ENCODE data around the gene PRDM13. TPM values are rescaled to one million over a fixed set of nuclear protein-coding genes. Genes with fewer than 3 reads are reported as not detected.

The PRDM13 gene
- total and polyA plus RNA-seq, 9 of the 15 experiments (the other 6 are each of a cell fraction or from before 2014, with no cell fraction given), result not detected

GRCh38 chr6:99603421-99604165 lies 3.0 kb upstream of the PRDM13 start (continued):
- TF ChIP-seq PRMT5 (CRISPR knock-in tag; IDR thresholded peaks at IDR 0.05) (no peak), PCBP1 (IDR thresholded peaks at IDR 0.05; ENCODE audit: low read depth, low read length, poor library complexity, severe bottlenecking) (no peak), BCOR (IDR thresholded peaks at IDR 0.05) (no peak), CBX2 (IDR thresholded peaks at IDR 0.05; ENCODE audit: insufficient read depth, low read length, poor library complexity, severe bottlenecking) (peak; percentile 70), TFAM (CRISPR knock-in tag; conservative IDR thresholded peaks at IDR 0.05) (no peak), HMGN3 (IDR thresholded peaks at IDR 0.05; ENCODE audit: borderline replicate concordance, extremely low read depth, insufficient read length, low read depth, low read length) (no peak), FUS (optimal IDR thresholded peaks at IDR 0.05; ENCODE audit: low read depth, low read length) (no peak), NR4A1 (CRISPR knock-in tag; IDR thresholded peaks at IDR 0.05) (no peak), NR4A1 (tag; IDR thresholded peaks at IDR 0.05) (no peak), FOXJ3 (CRISPR knock-in tag; IDR thresholded peaks at IDR 0.05) (no peak), CREB3L1 (IDR thresholded peaks at IDR 0.05; ENCODE audit: borderline replicate concordance, low read depth) (0 out of 2 replicates have a peak, but pooled peaks have one; percentile 17), ZEB2 (IDR thresholded peaks at IDR 0.05) (no peak)

Data from K562 (cell line).